ENCODE results near the gene MSX2. TPM values are rescaled to one million over a fixed set of nuclear protein-coding genes. Genes with fewer than 3 reads are reported as not detected.

The MSX2 gene
- total RNA-seq, 4 donors from 2014 or later, result 5.4 to 7.9 (median 6.3) TPM

- intact Hi-C loops (cut with DNase I; ENCODE audit: low total_unique reads), result no loop called here
- WGBS, 2 donors, result 59 to 61% methylated on average over 6 of the region's 6 CpGs
- H3K4me3 ChIP-seq (ENCODE audit: low read depth, poor library complexity, severe bottlenecking), result no peak overlapping the region
- no peak for DNase-seq (ENCODE audit: low spot score in 2 of 2)
- TF ChIP-seq CTCF (IDR thresholded peaks at IDR 0.05), result no peak
- no peak for TF ChIP-seq POLR2A (IDR thresholded peaks at IDR 0.05)
These were observed 52.7 kb downstream of the MSX2 start for GRCh38 chr5:174777111-174777510.

- WGBS, 2 donors, result 32 to 41% methylated on average over 2 of the region's 2 CpGs
- intact Hi-C loops (cut with DNase I; ENCODE audit: low total_unique reads), result no loop called here
- no peak overlapping the region for H3K4me3 ChIP-seq (ENCODE audit: low read depth, poor library complexity, severe bottlenecking)
- DNase-seq (ENCODE audit: low spot score in 2 of 2), result no peak
- TF ChIP-seq POLR2A (IDR thresholded peaks at IDR 0.05) (no peak), CTCF (IDR thresholded peaks at IDR 0.05) (no peak)
These were observed 53.2 kb downstream of the MSX2 start for GRCh38 chr5:174777583-174777982.

Small RNA genes within 50 kb of the gene (microRNA-seq; reads per million reads assigned to microRNA genes)
- gene MIR4634 (ENCODE audit: borderline number of aligned reads in 1 of 2, borderline replicate concordance in 2 of 2), result 0 to 1.4 reads per million in 2 donors

Data from lower leg skin (tissue), 4 donors.